GM20431 (cell line): Measurements from ENCODE around the gene ARL13A.

Experiments used
- in situ Hi-C: fragments of 300-500 bp; cut with MseI, MboI; formaldehyde crosslinking; loops from one replicate; pipeline ENCODE4 v1.15.0; 2020; ENCODE audit warnings: low sequenced_read_pairs; ENCODE audit not compliant: unreplicated experiment

The ARL13A gene

GRCh38 chrX:100969408-100969807, at the start of gene ARL13A:
Gene ARL13A (plus strand): TSS chrX:100969708. CDS start chrX:100973690, 3,982 bp downstream.
- in situ Hi-C loops = no loop called here

- in situ Hi-C loops = no loop called here
Observed at GRCh38 chrX:100924375-100924774, 45.1 kb upstream of the ARL13A start.

GRCh38 chrX:100926453-100926852, 43.1 kb upstream of the ARL13A start:
- in situ Hi-C loops = no loop called here

GRCh38 chrX:100928660-100929613, 40.6 kb upstream of the ARL13A start, which contains the start of gene XKRX:
Gene XKRX (minus strand): TSS chrX:100928917. CDS start chrX:100928304, 613 bp downstream.
- in situ Hi-C loops = no loop called here

GRCh38 chrX:100931218-100931924, 38.1 kb upstream of the ARL13A start:
- in situ Hi-C loops = no loop called here

- in situ Hi-C loops = no loop called here
Observed at GRCh38 chrX:100931925-100932285, 37.6 kb upstream of the ARL13A start.

- in situ Hi-C loops = no loop called here
Observed at GRCh38 chrX:100935767-100936166, 33.7 kb upstream of the ARL13A start.

- in situ Hi-C loops = no loop called here
Observed at GRCh38 chrX:100939333-100939732, 30.2 kb upstream of the ARL13A start.

GRCh38 chrX:100944601-100945000, 24.9 kb upstream of the ARL13A start:
- in situ Hi-C loops = no loop called here

GRCh38 chrX:100946299-100946927, 23.1 kb upstream of the ARL13A start:
- in situ Hi-C loops = no loop called here

GRCh38 chrX:100948557-100948956, 21.0 kb upstream of the ARL13A start:
- in situ Hi-C loops = no loop called here

- in situ Hi-C loops = no loop called here
Observed at GRCh38 chrX:100962811-100963210, 6.7 kb upstream of the ARL13A start.

- in situ Hi-C loops = no loop called here
Observed at GRCh38 chrX:100964362-100964761, 5.1 kb upstream of the ARL13A start.

- in situ Hi-C loops = no loop called here
Observed at GRCh38 chrX:100969936-100970335, 428 bp downstream of the ARL13A start.

- in situ Hi-C loops = no loop called here
Observed at GRCh38 chrX:100973411-100973810, 3.9 kb downstream of the ARL13A start.

GRCh38 chrX:100975212-100975611, 5.7 kb downstream of the ARL13A start:
- in situ Hi-C loops = no loop called here

- in situ Hi-C loops = no loop called here
Observed at GRCh38 chrX:100976211-100976610, 6.7 kb downstream of the ARL13A start.

GRCh38 chrX:100979881-100980607, 10.5 kb downstream of the ARL13A start:
- in situ Hi-C loops = no loop called here

- in situ Hi-C loops = no loop called here
Observed at GRCh38 chrX:100980608-100981497, 11.3 kb downstream of the ARL13A start.
